GM12801 (cell line): ENCODE measurements around the gene RHOBTB1.

ENCODE experiments used
- CTCF ChIP-seq: IDR thresholded peaks from one replicate; pipeline ENCODE4 v1.5.1; 2011; ENCODE audit warnings: control low read depth; ENCODE audit not compliant: insufficient read length; ENCODE audit errors: extremely low read depth

RHOBTB1 gene

GRCh38 chr10:60916025-60916424 is 28.0 kb downstream of the RHOBTB1 start:
- TF ChIP-seq CTCF: no peak

- no peak for TF ChIP-seq CTCF
These were observed 29.3 kb downstream of the RHOBTB1 start for GRCh38 chr10:60914690-60915141.

GRCh38 chr10:60913657-60914056 is 30.3 kb downstream of the RHOBTB1 start:
- TF ChIP-seq CTCF: no peak

- TF ChIP-seq CTCF: no peak
These were observed 30.9 kb downstream of the RHOBTB1 start for GRCh38 chr10:60913071-60913470.

GRCh38 chr10:60911715-60912114 is 32.3 kb downstream of the RHOBTB1 start:
- no peak for TF ChIP-seq CTCF

- TF ChIP-seq CTCF: no peak
These were observed 32.8 kb downstream of the RHOBTB1 start for GRCh38 chr10:60911216-60911615.

- TF ChIP-seq CTCF: no peak
These were observed 33.4 kb downstream of the RHOBTB1 start for GRCh38 chr10:60910543-60910942.

- TF ChIP-seq CTCF: no peak
These were observed 35.1 kb downstream of the RHOBTB1 start for GRCh38 chr10:60908896-60909295.
